GM20431 (cell line): ENCODE data around the gene BATF.

Experiments
- in situ Hi-C: fragments of 300-500 bp; cut with MseI, MboI; formaldehyde crosslinking; loops from one replicate; pipeline ENCODE4 v1.15.0; 2020; ENCODE audit warnings: low sequenced_read_pairs; ENCODE audit not compliant: unreplicated experiment

Gene BATF

DNA sequence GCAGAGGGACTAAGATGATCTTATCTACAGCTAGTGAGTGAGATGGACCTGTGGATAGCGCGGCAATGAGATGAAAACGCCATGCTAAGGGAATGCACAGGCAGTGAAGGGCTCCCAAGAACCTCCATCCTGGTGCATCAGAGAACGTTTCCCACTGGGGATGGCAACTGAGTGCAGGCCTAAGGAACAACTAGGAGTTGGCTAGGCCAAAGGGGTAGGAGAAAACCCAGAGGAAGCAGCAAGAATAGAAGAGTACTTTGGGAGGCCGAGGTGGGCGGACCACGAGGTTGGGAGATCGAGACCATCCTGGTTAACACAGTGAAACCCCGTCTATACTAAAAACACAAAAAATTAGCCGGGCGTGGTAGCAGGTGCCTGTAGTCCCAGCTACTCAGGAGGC is 24.6 kb upstream of the BATF start:
- in situ Hi-C loops, result no loop called here

DNA sequence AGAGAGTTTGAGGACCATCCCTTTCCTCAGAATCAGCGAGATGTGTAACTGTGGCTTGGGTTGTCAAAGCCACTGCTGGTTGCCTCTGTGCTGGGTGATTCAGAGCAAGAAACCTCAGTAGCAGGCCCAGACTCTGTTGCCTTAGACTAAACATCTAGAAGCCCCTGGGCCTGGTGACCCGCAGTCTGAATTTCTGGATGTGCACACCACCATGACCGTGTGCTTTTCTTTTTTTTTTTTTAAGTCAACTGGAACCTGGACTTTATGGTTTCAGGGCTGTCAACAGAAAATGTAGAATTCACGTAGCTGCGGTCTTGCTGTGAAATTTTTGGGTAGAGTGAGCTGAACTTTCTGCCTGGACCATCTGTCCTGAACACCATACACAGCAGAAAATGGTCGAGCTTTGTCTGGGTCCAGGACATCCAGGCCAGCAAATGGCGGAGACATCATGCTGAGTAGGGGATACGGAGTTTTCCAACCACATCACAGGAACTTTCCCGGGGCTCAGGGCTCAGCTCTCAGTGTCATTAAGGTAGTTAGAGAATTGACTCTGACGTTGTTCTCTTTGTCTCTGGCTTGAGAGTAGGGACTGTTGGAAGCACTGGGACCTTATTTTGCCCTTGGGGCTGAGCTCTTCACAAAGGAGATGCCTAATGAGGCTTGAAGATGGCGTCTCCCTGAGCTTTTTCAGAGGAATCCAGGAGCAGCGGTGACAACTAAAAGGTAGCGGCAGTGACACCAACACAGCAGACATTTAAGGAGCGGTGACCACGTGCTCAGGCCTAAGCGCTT is 23.0 kb upstream of the BATF start:
- in situ Hi-C loops, result no loop called here

DNA sequence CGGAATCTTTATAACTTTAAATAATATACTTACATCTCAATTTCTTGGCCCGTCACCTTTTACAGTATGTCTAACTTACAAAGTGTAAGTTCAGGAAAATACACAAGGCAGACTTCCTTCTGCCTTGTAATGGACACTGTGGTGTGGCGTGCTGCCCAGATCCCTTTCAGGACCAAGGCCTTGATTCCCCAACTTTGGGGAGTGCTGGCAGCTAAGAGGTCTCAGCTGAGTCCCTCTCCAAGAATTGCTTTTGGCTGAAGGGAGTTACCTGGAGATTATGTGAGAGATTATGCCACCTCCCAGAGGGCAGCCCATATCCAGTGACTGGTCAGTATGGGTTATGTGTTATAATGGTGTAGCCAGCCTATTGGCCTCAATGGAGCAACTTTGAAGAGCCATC is 21.2 kb upstream of the BATF start:
- in situ Hi-C loops, result no loop called here

DNA sequence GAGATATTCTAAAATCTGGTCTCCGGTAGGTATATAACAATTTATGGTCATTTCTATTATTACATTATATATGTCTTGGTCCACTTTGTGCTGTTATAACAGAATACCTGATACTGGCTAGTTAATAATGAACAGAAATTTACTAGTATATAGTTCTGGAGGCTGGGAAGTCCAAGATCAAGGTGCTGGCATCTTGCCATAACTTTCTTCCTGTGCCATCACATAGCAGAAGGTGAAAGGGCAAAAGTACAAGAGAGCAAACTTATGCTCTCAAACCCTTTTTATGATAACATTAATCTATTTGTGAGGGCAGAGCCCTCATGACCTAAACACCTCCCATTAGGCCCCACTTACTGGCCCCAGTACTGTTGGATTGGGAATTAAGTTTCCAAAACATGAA is 17.9 kb upstream of the BATF start:
- in situ Hi-C loops, result no loop called here

DNA sequence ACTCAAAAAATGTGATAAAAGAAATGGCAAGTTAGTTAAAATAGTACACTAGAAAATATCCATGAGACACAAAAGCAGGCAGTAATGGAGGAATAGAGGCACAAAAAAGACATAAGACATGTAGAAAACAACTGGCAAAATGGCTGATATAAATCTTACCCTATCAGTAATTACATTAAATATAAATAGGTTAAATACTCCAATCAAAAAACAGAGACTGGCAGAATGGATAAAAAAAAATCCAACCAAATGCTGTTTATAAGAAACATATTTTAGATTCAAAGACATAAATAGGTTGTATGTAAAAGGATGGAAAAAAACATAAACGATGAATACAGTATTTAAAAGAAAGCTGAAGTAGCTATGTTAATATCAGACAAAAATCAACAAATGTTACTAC is 15.3 kb upstream of the BATF start:
- in situ Hi-C loops, result no loop called here

DNA sequence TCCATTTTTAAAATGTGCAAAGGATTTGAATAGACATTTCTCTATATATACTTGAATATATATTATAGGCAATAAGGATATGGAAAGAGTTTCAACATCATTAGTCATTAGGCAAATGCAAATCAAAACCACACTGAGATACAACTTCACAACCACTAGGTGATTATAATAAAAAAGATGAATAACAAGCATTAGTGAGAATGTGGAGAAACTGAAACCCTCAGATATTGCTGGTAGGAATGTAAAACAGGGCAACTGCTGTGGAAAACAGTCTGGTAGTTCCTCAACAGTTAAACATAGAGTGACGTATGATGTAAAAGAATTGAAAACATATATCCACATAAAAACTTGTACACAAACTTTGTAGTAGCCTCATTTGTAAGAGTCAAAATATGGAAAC is 11.7 kb upstream of the BATF start:
- in situ Hi-C loops, result no loop called here

DNA sequence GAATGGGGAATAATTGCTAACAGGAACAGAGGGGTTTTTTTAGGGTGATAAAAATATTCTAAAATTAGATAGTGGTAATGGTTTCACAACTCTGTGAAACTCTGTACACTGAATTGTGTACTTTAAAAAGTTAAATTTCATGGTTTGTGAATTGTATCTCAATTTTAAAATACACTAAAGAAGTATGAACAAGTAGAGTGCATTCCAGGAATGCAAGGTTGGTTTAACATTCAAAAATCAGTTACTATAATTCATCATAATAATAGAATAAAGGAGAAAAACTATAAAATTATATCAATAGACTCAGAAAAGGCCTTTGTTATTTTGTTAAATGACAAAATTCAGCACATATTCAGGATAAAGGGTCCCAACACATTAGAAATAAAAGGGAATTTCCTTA is 11.1 kb upstream of the BATF start:
- in situ Hi-C loops, result no loop called here

DNA sequence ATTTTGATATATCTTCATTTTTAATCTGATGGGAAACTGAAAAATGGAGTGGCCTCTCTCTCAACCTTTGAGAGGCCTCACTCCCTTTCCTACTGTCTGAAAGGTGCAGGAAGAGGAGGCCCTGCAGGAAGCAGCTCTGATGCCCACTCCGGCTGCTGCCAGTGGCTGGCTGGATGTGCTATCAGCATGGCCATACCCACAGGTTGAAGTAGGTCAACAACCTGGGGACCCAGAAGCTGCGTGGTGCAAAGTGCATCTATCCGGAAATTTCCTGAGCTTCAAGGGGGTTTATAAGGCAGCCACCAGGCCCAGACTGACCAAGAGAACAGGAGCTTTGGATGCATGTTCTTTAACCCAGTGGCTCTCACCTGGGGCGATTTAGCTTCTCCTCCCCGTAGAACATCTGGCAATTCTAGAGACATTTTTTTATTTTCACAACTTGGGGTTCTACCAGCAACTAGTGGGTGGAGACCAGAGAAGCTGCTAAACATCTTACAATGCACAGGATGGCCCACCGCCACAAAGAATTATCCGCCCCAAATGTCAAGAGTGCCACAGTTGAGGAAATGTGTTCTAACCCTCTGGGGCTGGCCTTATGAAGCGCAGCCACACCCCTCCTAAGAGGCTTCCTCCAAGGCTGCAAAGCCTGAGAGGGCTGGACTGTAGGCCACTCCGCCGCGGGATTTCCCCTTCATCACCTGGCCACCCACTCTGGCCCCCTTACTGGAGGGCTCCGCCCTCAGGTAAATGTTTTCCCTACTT is 8.2 kb upstream of the BATF start:
- in situ Hi-C loops, result no loop called here

DNA sequence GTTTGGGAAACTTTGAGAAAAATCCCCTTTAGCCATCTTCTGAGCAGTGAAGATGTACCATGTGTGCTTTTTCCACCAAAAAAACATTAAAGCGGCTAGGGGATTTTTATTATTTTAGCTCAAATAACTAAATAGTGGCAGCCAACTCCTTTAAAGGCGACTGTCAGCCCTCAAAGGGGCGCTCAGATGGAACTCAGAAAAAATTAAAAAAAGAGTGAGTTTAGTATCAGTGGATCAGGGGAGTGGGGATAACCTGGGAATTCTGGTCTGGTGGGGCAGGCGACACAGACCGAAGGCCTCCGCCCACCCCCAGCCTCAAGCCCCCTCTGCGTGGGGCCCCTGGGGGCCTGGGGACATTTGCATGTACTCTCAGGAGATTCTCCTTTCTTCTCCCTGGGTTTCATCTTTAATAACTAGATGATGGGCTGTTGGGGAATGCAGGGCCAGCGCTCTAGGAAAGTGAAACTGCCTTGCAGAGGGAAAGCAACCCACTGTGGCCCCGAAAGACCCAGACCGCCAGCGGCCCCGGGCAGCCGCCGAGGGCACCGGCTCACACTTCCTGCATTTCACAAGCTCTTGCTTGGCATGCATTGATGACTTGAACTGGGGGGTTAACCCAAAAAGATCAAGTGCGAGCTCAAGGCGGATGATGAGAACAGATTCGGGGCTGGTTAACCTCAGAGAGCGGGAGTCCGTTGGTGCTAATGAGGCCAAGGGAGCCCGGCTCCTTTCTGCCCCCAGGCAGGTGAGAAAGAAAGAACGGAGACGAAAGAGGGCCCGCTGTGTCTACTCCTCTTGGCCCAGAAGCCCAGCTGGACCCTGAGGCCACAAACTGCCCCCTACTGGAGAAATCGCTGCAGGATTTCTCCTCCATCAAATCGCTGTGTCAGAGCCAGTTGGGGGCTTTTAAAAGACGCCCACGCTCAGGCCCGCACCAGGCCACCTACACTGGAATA is 7.3 kb upstream of the BATF start:
- in situ Hi-C loops, result no loop called here

DNA sequence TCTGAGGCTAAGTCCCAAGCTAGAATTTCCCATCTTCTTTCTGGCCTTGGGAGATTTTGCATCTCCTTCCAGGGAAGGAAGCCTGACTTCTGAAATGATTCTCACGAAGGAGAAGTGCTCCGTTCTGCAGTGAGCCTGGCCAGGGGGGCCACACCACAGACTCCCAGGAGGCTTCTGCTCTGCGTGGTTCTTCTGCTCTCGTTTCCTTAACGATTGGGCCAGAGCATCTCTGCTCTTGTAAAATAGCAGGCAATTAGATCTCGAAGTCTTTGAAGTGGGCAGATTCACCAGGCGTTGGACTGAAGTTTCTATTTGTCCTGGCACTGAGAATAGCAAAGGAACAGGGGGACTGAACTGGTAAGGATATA is 6.7 kb upstream of the BATF start:
- in situ Hi-C loops, result no loop called here

DNA sequence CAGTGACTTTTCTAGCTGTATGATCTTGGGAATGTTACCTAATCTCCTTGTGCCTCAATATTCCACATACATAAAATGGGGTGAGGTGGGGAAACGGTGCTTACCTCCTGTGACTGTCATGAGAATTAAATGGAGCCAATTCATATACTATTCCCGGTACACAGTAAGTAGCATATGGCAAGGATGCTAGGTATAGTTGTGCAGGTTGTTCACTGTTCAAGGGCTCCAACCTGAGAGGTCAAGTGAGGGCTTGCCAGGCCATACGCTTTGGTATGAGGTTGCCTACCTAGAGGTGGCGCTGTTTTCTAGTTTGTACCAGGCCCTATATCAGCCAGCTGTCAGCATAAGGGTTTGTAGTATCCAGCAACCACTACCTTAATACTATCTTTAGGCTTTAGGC is 3.6 kb upstream of the BATF start:
- in situ Hi-C loops, result no loop called here

DNA sequence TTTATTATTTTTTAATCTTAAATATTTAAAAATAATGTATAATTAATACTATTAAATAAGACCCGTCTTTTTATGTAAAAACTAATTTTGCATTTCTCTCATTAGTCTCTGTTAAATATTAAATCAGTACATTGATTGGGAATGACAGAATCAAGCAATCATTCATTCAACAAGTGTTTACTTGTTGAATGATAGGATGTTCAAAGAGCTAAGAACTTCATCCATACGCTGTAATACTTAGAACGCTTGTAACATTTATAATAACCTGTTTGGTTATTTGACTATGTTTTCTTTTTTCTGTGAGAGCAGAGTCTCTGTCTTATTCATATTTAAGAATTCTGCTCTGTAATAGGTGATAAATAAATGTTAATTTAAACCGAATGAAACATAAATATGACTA is 2.9 kb upstream of the BATF start:
- in situ Hi-C loops, result no loop called here

DNA sequence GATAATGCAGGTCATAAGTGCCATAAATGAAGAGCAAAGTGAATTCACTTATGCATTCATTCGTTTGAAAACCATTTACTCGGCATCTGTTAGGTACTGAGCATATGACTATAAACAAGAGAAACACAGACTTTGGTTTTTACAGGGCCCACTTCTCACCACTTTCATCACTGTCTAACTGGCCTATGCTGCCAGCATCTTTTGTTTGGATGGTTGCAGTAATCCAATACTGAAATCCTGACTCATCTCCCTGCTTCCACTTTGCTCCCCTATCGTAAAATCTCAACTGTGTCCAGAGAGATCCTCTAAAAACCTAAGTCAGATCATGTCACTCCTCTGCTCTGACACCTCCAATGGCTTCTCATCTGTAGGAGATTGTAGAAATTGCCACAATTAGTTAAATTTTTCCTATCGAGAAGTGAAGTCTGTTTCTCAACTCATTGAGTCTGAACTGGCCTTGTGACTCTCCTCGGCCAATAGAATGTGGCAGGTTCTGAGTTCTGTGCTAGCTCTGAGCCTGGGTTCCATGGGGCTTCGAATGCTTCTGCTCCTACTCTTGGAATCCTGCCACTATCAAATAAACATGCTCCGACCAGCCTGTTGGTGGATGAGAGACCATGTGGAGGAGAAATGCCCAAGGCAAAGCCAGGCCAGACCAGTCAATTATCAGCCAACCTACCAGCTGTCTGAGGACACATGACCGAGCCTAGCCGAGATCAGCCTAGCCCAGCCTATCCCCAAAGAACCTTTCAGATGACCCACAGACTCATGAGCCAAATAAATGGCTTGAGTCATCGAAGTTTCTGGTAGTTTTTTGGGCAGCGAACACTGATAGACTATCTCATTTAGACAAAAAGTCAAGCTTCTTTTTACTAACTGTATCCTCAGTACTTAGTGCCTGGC is 2.2 kb upstream of the BATF start:
- in situ Hi-C loops, result no loop called here

DNA sequence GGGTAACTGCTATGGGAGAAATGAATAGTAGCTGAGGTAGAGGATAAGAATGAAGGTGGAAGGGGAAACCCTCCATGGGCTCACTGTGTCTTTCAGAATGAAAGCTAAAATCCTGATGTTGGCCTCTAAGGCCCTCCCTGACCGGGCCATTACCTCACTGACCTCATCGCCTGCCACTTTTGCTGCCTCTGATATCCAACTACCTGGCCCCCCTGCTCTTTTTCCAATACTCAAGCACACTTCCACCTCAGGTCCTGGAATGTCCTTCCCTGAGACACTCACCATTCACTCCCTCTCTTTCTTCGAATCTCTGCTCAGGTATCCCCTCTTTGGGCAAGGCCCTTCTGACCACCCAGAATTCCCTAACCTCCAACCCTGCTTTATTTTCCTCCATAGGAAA is 1.4 kb upstream of the BATF start:
- in situ Hi-C loops, result no loop called here

DNA sequence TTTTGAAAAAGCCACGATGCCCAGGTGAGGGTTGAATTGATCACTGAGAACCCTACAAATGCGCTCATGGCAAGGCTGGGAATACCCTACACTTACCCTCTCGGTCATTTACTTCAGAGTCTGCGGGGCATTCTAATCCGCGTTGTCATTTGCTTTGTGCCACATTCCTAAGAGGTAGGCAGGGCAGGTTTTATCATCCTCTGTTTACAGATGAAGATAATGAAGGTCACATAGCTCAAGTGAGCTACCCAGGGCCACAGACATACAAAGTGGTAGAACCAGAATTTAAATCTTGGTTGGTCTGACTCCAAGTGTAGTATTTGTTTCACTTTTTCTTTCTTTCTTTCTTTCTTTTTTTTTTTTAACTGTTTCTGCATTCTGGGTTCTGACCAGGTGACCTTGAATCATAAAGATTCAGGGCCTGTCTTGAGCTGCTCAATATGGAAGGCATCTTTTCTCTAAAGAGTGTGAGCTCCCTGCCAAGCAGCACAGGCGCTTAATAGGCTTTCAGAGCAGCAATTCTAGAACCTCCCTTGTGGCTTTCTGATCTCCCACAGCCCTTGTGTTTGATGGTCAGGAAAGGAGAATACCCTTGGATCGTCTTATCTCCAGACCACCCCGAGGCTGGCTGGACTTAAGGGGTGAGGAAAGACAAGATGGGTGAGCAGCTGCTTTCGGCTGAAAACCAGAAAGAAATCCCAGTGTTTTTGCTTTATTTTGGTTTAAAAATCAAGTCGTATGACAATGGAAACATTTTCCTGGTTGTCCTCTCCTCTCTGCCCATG is 662 bp upstream of the BATF start:
- in situ Hi-C loops, result no loop called here

DNA sequence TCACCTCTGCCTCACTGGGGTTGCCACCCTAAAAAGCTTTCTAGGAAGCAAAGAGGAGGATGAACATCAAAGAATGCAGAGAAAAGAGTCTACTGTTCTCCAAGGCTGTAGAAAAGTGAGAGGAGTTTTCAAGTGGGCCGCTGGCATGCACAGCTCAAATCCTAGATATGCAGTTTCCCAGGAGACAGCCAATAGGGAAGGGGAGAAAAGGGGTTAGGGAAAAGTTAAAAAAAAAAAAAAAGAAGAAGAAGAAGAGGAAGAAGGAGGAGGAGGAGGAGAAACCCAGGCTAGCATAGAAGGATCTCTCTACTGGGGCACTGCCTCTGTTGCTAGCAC is 682 bp downstream of the BATF start:
- in situ Hi-C loops, result no loop called here

DNA sequence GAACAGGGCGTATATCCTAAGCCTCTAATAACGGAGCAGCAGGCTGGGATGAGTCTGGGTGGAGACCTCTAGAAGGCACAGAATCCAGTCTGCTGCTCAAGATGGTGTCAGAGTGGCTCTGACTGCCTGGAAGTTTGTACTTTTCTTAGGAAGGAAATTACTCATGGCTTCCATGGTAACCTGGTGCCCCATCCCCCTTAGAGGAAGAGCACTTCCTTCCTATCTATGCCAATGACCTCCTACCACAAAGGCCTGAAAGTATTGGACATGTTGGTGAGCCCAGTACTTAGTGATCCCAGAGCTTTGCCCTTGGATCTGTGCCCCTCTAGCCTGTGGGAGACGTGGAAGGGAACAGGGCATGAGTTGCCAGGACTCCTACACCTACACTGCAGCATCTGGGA is 1.5 kb downstream of the BATF start:
- in situ Hi-C loops, result no loop called here

DNA sequence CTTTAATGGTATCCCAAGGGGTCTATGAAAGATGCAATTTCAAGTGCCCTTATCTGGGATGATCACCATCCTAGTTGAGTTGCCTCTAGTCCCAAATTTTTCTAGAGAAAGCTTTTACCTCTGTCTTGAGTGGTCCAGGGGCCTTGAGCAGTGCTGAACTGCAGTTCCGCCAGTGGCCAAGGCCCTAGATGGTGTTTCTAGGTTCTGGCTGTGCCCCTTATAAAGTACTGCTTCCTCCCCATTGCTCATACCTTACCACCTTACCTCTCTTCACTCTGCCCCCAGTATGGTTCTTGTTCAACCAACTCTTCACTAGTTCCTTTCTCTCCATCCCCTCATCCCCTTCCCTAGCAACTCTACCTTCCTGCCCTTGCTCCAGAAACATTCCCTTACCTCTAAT is 3.7 kb downstream of the BATF start:
- in situ Hi-C loops, result no loop called here

DNA sequence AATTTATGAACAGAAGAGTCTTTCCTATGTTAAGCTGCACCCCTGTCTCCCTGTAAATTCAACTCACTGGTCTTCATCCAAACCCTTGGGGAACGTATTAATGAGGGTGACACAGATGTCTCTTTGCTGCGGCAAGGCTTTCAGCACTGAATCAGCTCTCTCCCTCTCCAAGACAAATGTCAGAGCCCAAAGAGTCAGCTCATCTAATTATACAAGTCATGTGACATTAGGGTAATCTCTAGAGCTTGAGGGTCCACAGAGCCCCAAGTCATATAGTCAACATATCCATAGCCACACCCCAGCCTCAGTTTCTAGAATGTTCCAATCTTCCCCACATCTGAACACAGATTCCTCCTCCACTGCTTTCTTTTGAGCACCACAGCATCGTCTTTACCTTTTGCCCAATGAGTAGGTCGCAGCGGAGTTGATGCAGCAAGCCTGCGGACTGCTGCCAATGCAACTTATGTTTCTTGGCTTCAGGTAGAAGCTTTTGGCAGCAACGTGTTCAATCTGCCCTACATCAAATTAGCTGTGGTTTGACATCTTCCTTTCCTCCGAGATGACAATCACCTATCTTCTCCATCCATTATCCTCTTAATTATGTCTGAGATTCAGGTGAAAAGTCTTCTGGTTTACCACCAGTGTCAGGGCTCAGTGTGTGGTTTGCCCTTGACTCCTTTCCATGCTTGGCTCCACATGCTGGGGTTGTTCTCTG is 5.3 kb downstream of the BATF start:
- in situ Hi-C loops, result no loop called here
